ENCODE data around the gene RPUSD1.
"Not testable (repeated sequence)": the region's sequence is repeated elsewhere in the genome, so short reads cannot be mapped to it uniquely, and the experiment has no call there.

RPUSD1 gene

DNA sequence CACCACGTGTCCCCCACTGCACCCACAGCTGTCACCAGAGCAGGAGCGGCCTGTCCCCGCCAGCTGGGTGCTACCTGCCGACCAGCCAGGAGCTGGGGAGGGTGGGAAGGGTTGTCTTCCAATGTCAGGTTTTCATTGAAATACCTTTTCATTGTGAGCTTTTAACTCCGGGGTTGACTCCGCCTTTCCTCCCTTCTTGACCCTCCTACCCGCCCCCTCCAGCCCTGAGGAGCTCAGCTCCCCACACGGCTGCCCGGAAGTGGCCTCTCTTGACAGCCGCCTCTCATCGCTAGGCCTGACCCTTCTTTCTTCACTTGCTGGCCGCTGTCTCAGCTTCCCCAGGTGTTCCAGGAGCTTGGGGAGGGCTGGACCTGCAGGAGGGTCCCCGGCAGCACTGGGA, 33.6 kb upstream of the RPUSD1 start:
- TF ChIP-seq, protein P1, sequence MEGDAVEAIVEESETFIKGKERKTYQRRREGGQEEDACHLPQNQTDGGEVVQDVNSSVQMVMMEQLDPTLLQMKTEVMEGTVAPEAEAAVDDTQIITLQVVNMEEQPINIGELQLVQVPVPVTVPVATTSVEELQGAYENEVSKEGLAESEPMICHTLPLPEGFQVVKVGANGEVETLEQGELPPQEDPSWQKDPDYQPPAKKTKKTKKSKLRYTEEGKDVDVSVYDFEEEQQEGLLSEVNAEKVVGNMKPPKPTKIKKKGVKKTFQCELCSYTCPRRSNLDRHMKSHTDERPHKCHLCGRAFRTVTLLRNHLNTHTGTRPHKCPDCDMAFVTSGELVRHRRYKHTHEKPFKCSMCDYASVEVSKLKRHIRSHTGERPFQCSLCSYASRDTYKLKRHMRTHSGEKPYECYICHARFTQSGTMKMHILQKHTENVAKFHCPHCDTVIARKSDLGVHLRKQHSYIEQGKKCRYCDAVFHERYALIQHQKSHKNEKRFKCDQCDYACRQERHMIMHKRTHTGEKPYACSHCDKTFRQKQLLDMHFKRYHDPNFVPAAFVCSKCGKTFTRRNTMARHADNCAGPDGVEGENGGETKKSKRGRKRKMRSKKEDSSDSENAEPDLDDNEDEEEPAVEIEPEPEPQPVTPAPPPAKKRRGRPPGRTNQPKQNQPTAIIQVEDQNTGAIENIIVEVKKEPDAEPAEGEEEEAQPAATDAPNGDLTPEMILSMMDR (IDR thresholded peaks at IDR 0.05) = no peak
- H3K4me3 Mint-ChIP-seq = no peak overlapping the region
- H3K9me3 Mint-ChIP-seq = peaks cover 8% of the 10 kb centered on the region
- peaks cover 12% of the 10 kb centered on the region for H3K27me3 Mint-ChIP-seq (ENCODE audit: low read depth, poor library complexity)
- no peak for DNase-seq
- H3K4me1 Mint-ChIP-seq = peaks cover 22% of the 10 kb centered on the region
- H3K36me3 Mint-ChIP-seq (ENCODE audit: low read depth) = no peaks in the 10 kb centered on the region
- peak overlapping the region; percentile 46 for H3K27ac Mint-ChIP-seq

DNA sequence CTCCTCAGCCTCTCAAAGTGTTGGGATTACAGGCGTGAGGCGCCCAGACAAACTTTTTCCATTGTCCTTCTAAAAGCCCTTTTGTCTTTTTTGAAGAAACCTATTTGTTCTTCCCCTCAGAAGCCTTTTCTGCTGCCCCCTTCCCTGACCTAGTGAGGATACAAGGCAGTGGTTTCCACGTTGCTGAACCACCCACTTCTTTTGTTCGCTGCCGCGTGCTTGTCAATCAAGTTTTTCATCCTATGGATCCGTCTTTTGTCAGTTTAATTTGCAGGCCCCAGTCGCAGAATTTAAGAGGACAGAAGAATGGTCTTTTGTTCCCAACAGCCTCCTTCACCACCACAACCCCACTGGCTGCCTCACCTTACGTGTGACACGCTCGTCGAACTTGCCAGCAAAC, 32.6 kb upstream of the RPUSD1 start:
- Mint-ChIP-seq H3K27me3 (ENCODE audit: low read depth, poor library complexity) (peaks cover 12% of the 10 kb centered on the region), H3K4me1 (peaks cover 16% of the 10 kb centered on the region), H3K9me3 (peaks cover 8% of the 10 kb centered on the region), H3K4me3 (no peak overlapping the region), H3K36me3 (ENCODE audit: low read depth) (no peaks in the 10 kb centered on the region), H3K27ac (no peak overlapping the region)
- TF ChIP-seq, protein P1 (IDR thresholded peaks at IDR 0.05) = no peak
- no peak for DNase-seq

DNA sequence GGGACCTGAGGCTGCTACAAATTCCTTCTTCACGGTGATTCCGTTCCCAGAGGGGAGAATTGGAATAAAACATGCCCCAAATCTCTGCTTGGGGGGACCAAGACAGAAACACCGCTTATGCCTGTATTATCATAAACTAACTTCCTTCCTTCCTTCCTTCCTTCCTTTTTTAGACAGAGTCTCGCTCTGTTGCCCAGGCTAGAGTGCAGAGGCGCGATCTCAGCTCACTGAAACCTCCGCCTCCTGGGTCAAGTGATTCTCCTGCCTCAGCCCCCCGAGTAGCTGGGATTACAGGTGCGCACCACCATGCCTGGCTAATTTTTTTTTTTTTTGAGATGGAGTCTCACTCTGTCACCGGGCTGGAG, 31.8 kb upstream of the RPUSD1 start:
- H3K36me3 Mint-ChIP-seq (ENCODE audit: low read depth); H3K9me3 Mint-ChIP-seq; H3K4me3 Mint-ChIP-seq; DNase-seq; H3K27ac Mint-ChIP-seq: not testable (repeated sequence)
- peaks cover 12% of the 10 kb centered on the region for H3K27me3 Mint-ChIP-seq (ENCODE audit: low read depth, poor library complexity)
- peaks cover 12% of the 10 kb centered on the region for H3K4me1 Mint-ChIP-seq

DNA sequence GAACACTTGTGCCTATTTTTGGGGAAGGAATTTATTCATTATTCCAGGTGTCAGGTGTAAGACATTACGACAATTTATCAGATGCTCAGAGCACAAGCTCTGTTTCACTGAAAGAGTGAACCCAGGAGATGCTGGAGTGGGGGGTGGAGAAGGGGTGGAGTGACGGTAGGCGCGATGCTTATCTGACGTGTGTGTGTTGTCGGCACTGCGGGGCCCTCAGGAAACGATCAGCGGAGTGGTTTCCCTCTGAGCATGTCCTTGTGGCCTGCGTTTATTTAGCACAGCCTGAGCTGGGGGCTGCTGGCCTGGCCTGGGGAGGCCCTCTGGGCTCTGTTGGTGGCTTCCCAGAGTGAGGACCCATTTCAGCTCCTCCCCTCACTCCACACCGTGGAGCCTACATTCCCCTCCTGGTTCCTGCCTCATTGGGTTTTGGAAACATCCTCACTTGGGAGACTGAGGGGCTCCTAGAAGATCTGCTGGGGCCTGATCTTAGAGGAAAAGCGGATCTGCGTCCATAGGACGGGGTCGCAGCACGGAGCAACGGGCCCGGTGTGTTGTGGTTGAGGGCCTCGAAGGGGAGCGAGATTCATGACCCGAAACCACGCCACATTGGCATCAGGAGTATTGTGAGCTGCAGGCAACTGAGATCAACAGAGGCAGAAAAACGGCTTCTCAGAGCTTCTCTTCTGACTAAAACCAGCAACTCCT, 31.3 kb upstream of the RPUSD1 start:
- H3K9me3 Mint-ChIP-seq = peaks cover 8% of the 10 kb centered on the region
- peak overlapping the region; percentile 57 for H3K27ac Mint-ChIP-seq
- H3K4me1 Mint-ChIP-seq = peaks cover 16% of the 10 kb centered on the region
- H3K4me3 Mint-ChIP-seq = no peak overlapping the region
- no peak for DNase-seq
- no peaks in the 10 kb centered on the region for H3K36me3 Mint-ChIP-seq (ENCODE audit: low read depth)
- peaks cover 12% of the 10 kb centered on the region for H3K27me3 Mint-ChIP-seq (ENCODE audit: low read depth, poor library complexity)
- TF ChIP-seq, protein P1 (IDR thresholded peaks at IDR 0.05) = no peak

DNA sequence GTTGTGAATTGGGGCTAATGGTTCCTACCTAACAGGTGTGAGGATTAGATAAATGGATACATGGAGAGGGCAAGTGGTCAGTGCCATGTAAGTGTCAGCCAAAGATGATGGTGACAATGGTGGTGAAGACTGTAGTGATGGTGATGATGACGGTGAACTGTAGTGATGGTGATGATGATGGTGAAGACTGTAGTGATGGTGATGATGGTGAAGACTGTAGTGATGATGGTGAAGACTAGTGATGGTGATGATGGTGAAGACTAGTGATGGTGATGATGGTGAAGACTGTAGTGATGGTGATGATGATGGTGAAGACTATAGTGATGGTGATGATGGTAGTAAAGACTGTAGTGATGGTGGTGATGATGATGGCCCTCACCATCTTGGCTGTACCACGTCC, 30.4 kb upstream of the RPUSD1 start:
- Mint-ChIP-seq H3K27me3 (ENCODE audit: low read depth, poor library complexity) (peaks cover 14% of the 10 kb centered on the region), H3K27ac (no peak overlapping the region), H3K9me3 (peaks cover 6% of the 10 kb centered on the region), H3K36me3 (ENCODE audit: low read depth) (no peaks in the 10 kb centered on the region), H3K4me3 (no peak overlapping the region), H3K4me1 (peaks cover 21% of the 10 kb centered on the region)
- DNase-seq = no peak
- TF ChIP-seq, protein P1 (IDR thresholded peaks at IDR 0.05) = no peak

DNA sequence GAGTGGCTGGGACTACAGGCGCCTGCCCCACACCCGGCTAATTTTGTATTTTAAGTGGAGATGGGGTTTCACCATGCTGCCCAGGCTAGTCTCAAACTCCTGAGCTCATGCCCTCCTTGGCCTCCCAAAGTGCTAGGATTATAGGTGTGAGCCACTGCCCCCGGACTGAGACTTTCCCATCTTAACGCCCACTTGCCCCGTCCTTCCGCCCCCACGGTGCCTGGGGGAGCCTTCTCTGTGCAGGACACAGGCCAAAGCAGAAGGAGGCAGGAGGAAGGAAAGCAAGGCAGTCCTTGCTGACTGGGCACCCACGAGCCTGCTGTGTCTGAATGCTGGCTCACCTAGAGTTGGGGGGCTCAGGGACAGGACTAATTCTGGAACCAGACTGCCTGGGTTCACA, 30.0 kb upstream of the RPUSD1 start:
- TF ChIP-seq, protein P1 (IDR thresholded peaks at IDR 0.05) = no peak
- peaks cover 21% of the 10 kb centered on the region for H3K4me1 Mint-ChIP-seq
- no peak overlapping the region for H3K27ac Mint-ChIP-seq
- no peak overlapping the region for H3K4me3 Mint-ChIP-seq
- peaks cover 1% of the 10 kb centered on the region for H3K9me3 Mint-ChIP-seq
- DNase-seq = no peak
- H3K27me3 Mint-ChIP-seq (ENCODE audit: low read depth, poor library complexity) = peaks cover 14% of the 10 kb centered on the region
- H3K36me3 Mint-ChIP-seq (ENCODE audit: low read depth) = no peaks in the 10 kb centered on the region

Data from nephron progenitor cell (in vitro differentiated cells).